Activated CD8-positive, alpha-beta memory T cell treated with anti-CD3 and anti-CD28 coated beads, Interleukin-2, amount 10 ng/mL, durations not matched to agents 7 days and 5 days (primary cell): ENCODE data around the gene KMT2A. TPM values are rescaled to one million over a fixed set of nuclear protein-coding genes. Genes with fewer than 3 reads are reported as not detected.
"Not testable (repeated sequence)": the region's sequence is repeated elsewhere in the genome, so short reads cannot be mapped to it uniquely, and the experiment has no call there.

Experiments used
- ATAC-seq: fragments of 150-1000 bp; cut with Tn5 transposase; one replicate; pipeline ENCODE4 v1.10.0; 2021; ENCODE audit warnings: moderate library complexity
- CTCF ChIA-PET: fragments of 350-600 bp; sonication (Branson Sonifier 250); formaldehyde crosslinking; loops from one replicate; lab custom pipeline; 2021; ENCODE audit warnings: antibody characterized with exemption; lab: Charles Lee
- DNase-seq: peaks from one replicate; pipeline ENCODE4 v3.0.0-alpha.2; 2020
- H3K27ac Mint-ChIP-seq: one replicate; pipeline ENCODE4 v1.8.0; 2021; ENCODE audit warnings: mild to moderate bottlenecking, mixed read lengths
- H3K27me3 Mint-ChIP-seq: one replicate; pipeline ENCODE4 v1.8.0; 2021; ENCODE audit warnings: mixed read lengths
- H3K36me3 Mint-ChIP-seq: one replicate; pipeline ENCODE4 v1.8.0; 2021; ENCODE audit warnings: mild to moderate bottlenecking, mixed read lengths
- H3K4me1 Mint-ChIP-seq: one replicate; pipeline ENCODE4 v1.8.0; 2021; ENCODE audit warnings: mixed read lengths
- H3K4me3 Mint-ChIP-seq: one replicate; pipeline ENCODE4 v1.8.0; 2021; ENCODE audit warnings: mild to moderate bottlenecking, moderate library complexity, mixed read lengths
- H3K9me3 Mint-ChIP-seq: one replicate; pipeline ENCODE4 v1.8.0; 2022; ENCODE audit warnings: low read depth, mixed read lengths
- total RNA-seq, 2 experiments: library from RNA; stranded (reverse); gene quantifications; one replicate each; pipeline ENCODE4 v1.2.3, GENCODE V29; 2021

KMT2A gene
- total RNA-seq: 100 to 1,000 TPM; 116 to 125 TPM

GRCh38 chr11:118435893-118436624 is at the start of gene KMT2A:
TSS of gene KMT2A (plus strand) at chr11:118436492. CDS start at chr11:118436513, 21 bp downstream.
- Mint-ChIP-seq H3K9me3 (no peaks in the 10 kb centered on the region), H3K4me3 (peak within 1 kb of the TSS; percentile 88), H3K36me3 (peaks cover 9% of the 10 kb centered on the region), H3K4me1 (peaks cover 38% of the 10 kb centered on the region), H3K27ac (peak within 1 kb of the TSS; percentile 94), H3K27me3 (peaks cover 4% of the 10 kb centered on the region)
- CTCF ChIA-PET: interaction anchor here (0.6 to 2.0 kb wide), 15 partner anchors 10 to 355 kb away, joined by 3 to 17 read pairs (median 4); partner anchors contain the start of genes CD3D and DDX6
- DNase-seq (peak; percentile 93), ATAC-seq (peak; percentile 54)

GRCh38 chr11:118396097-118396501 is 40.2 kb upstream of the KMT2A start:
- H3K9me3 Mint-ChIP-seq: no peaks in the 10 kb centered on the region
- CTCF ChIA-PET: interaction anchor here (0.9 to 3.6 kb wide), 4 partner anchors 39 to 94 kb away, joined by 3 to 14 read pairs (median 4); no protein-coding TSS in a partner anchor
- peak overlapping the region; percentile 99 for H3K27ac Mint-ChIP-seq
- H3K4me3 Mint-ChIP-seq: peak overlapping the region; percentile 70
- H3K36me3 Mint-ChIP-seq: peaks cover 45% of the 10 kb centered on the region
- H3K27me3 Mint-ChIP-seq: no peaks in the 10 kb centered on the region
- DNase-seq (peak; percentile 64), ATAC-seq (peak; percentile 32)
- peaks cover 66% of the 10 kb centered on the region for H3K4me1 Mint-ChIP-seq

GRCh38 chr11:118397448-118397847 is 38.8 kb upstream of the KMT2A start:
- DNase-seq (no peak), ATAC-seq (no peak)
- Mint-ChIP-seq H3K4me3 (no peak overlapping the region), H3K27me3 (no peaks in the 10 kb centered on the region), H3K36me3 (peaks cover 45% of the 10 kb centered on the region), H3K4me1 (peaks cover 67% of the 10 kb centered on the region), H3K27ac (peak overlapping the region; percentile 99), H3K9me3 (no peaks in the 10 kb centered on the region)
- CTCF ChIA-PET: interaction anchor here (0.7 to 3.6 kb wide), 8 partner anchors 9 to 102 kb away, joined by 3 to 14 read pairs (median 4); no protein-coding TSS in a partner anchor

GRCh38 chr11:118398791-118399559 is 37.3 kb upstream of the KMT2A start:
- no peaks in the 10 kb centered on the region for H3K27me3 Mint-ChIP-seq
- CTCF ChIA-PET: interaction anchor here (0.7 to 3.6 kb wide), 9 partner anchors 17 to 200 kb away, joined by 3 to 14 read pairs (median 3); partner anchors contain the start of genes KMT2A and UBE4A
- peak overlapping the region; percentile 99 for H3K27ac Mint-ChIP-seq
- DNase-seq (peak; percentile 82), ATAC-seq (peak; percentile 79)
- H3K36me3 Mint-ChIP-seq: peaks cover 35% of the 10 kb centered on the region
- peaks cover 71% of the 10 kb centered on the region for H3K4me1 Mint-ChIP-seq
- no peaks in the 10 kb centered on the region for H3K9me3 Mint-ChIP-seq
- peak overlapping the region; percentile 93 for H3K4me3 Mint-ChIP-seq

DNA sequence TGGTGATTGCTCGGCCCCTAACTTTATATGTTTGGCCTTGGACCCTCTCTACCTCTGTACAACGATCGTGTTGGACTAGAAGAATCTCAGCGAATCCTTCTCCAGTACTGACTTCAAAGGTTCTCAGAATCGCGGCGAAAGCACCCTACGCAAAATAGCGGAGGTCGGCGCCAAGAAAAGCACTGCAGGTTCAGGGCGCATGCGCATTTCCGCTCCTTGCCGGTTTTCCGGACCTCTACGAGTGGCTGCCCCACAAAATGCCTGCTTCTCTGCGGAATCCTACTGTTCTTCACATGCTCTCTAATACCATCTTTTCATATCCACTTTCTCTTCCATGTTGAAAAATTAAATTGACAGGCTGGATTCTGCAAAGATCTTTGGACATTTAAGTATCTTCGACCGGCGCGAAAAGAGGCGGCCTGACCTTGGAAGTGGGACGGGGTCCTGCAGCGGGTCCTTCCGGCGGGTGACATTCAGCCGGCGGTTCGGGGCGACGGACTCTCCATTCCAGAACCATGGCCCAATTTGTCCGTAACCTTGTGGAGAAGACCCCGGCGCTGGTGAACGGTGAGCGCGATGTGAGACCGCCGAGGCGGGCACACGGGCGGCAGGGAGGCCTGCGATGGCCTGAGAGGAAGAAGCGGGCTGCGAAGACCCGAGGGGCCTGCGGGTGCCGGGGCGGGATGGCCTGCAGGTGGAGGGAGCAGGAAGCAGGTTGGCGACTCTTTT is 35.0 kb upstream of the KMT2A start, which contains the start of gene ATP5MG:
Gene ATP5MG, plus strand, starts transcription at position 456 of the 729 bp plus-strand sequence. Its CDS starts 60 bp downstream, at position 516.
- Mint-ChIP-seq H3K4me1 (peaks cover 78% of the 10 kb centered on the region), H3K9me3 (no peaks in the 10 kb centered on the region), H3K27ac (peak within 1 kb of the TSS; percentile 99), H3K4me3 (peak within 1 kb of the TSS; percentile 93), H3K27me3 (no peaks in the 10 kb centered on the region), H3K36me3 (peaks cover 35% of the 10 kb centered on the region)
- DNase-seq (peak; percentile 96), ATAC-seq (peak; percentile 59)
- CTCF ChIA-PET: interaction anchor here (0.8 to 2.2 kb wide), 9 partner anchors 11 to 171 kb away, joined by 3 to 8 read pairs (median 3); partner anchors contain the start of genes ARCN1 and UBE4A

GRCh38 chr11:118401880-118402590 is 34.3 kb upstream of the KMT2A start:
- H3K4me3 Mint-ChIP-seq: peak overlapping the region; percentile 93
- H3K9me3 Mint-ChIP-seq: no peaks in the 10 kb centered on the region
- peaks cover 79% of the 10 kb centered on the region for H3K4me1 Mint-ChIP-seq
- no peak for ATAC-seq
- H3K36me3 Mint-ChIP-seq: peaks cover 35% of the 10 kb centered on the region
- no peaks in the 10 kb centered on the region for H3K27me3 Mint-ChIP-seq
- H3K27ac Mint-ChIP-seq: peak overlapping the region; percentile 99
- DNase-seq: no peak
- CTCF ChIA-PET: interaction anchor here (0.7 to 2.2 kb wide), 15 partner anchors 10 to 203 kb away, joined by 3 to 10 read pairs (median 3); partner anchors contain the start of genes ARCN1, KMT2A and UBE4A

DNA sequence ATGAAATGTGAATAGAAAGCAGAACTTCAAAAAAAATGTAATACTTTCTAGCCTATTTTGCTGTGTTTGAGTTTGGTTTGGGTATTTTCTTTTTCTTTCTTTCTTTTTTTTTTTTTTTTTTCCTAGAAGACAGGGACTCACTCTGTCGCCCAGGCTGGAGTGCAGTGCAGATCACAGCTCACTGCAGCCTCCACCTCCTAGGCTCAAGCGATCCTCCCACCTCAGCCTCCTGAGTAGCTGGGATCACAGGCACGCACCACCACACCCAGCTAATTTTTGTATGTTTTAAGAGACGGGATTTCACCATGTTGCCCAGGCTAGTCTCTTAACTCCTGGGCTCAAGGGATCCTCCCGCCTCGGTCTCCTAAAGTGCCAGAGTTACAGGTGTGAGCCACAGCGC is 33.7 kb upstream of the KMT2A start:
- H3K9me3 Mint-ChIP-seq, H3K27me3 Mint-ChIP-seq, DNase-seq, ATAC-seq: not testable (repeated sequence)
- H3K4me1 Mint-ChIP-seq: peaks cover 74% of the 10 kb centered on the region
- H3K4me3 Mint-ChIP-seq: peak overlapping the region; percentile 93
- peaks cover 35% of the 10 kb centered on the region for H3K36me3 Mint-ChIP-seq
- CTCF ChIA-PET: interaction anchor here (0.7 to 2.2 kb wide), 15 partner anchors 14 to 204 kb away, joined by 3 to 10 read pairs (median 3); partner anchors contain the start of genes ARCN1, KMT2A and UBE4A
- peak overlapping the region; percentile 99 for H3K27ac Mint-ChIP-seq

GRCh38 chr11:118406599-118407166 is 29.6 kb upstream of the KMT2A start:
- Mint-ChIP-seq H3K27me3 (no peaks in the 10 kb centered on the region), H3K4me1 (peaks cover 54% of the 10 kb centered on the region), H3K9me3 (no peaks in the 10 kb centered on the region), H3K36me3 (peaks cover 48% of the 10 kb centered on the region), H3K27ac (no peak overlapping the region), H3K4me3 (no peak overlapping the region)
- DNase-seq (no peak), ATAC-seq (no peak)
- CTCF ChIA-PET: interaction anchor here (1.1 to 2.1 kb wide), 3 partner anchors 9 to 27 kb away, joined by 3 to 8 read pairs (median 3); no protein-coding TSS in a partner anchor

GRCh38 chr11:118410055-118410745 is 26.1 kb upstream of the KMT2A start:
- Mint-ChIP-seq H3K9me3 (no peaks in the 10 kb centered on the region), H3K4me1 (peaks cover 29% of the 10 kb centered on the region), H3K4me3 (no peak overlapping the region), H3K27ac (no peak overlapping the region), H3K27me3 (no peaks in the 10 kb centered on the region), H3K36me3 (peaks cover 40% of the 10 kb centered on the region)
- CTCF ChIA-PET: interaction anchor here (2.1 kb wide), 1 partner anchor 78 kb away, joined by 5 read pairs; no protein-coding TSS in a partner anchor
- ATAC-seq (no peak), DNase-seq (no peak)

DNA sequence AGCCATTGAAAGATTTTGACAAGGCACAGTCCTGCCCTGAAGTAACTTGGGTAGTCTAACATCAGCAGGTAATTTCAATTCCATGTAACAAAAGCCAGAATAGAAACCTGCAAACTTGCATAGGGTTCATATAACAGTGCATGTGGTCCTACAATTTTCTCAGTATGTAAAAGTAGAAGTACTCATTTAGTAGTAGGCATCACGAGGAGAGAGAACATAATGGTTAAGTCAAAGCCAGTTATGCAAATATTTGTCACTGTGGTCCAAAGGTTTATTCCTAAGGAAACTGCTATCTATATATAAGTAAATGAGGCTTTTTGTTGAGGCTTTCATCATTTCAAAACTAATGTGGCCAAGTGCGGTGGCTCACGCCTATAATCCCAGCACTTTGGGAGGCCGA is 24.8 kb upstream of the KMT2A start:
- ATAC-seq: no peak
- no peak overlapping the region for H3K4me3 Mint-ChIP-seq

DNA sequence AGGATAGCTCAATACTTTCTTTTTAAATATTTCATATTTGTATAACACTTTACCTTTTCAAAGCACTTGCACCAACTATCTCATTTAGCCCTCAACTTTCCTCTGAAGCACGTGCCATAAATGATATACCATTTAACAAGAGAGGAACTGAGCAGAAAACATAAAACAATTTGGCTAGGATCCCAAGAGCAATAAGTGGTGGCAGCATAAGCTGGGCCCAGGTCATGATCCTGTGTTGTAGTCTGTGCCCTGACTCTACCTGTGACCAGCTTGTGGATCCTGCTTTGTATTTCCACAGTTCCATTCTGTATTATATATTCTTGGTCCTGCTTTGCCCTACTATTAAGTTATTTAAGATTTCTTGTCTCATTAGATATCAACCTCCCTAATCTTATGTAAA is 23.4 kb upstream of the KMT2A start:
- CTCF ChIA-PET: no interaction called here
- no peaks in the 10 kb centered on the region for H3K27me3 Mint-ChIP-seq
- no peaks in the 10 kb centered on the region for H3K9me3 Mint-ChIP-seq

More for the DNA sequence above, 24.8 kb upstream of the KMT2A start:
- no peak for DNase-seq
- peak overlapping the region; percentile 13 for H3K27ac Mint-ChIP-seq
- CTCF ChIA-PET: interaction anchor here (0.6 kb wide), 1 partner anchor 10 kb away, joined by 3 read pairs; no protein-coding TSS in a partner anchor
- peaks cover 17% of the 10 kb centered on the region for H3K4me1 Mint-ChIP-seq
- peaks cover 33% of the 10 kb centered on the region for H3K36me3 Mint-ChIP-seq
- H3K27me3 Mint-ChIP-seq: no peaks in the 10 kb centered on the region
- H3K9me3 Mint-ChIP-seq: no peaks in the 10 kb centered on the region

More for the DNA sequence above, 23.4 kb upstream of the KMT2A start:
- ATAC-seq: no peak
- Mint-ChIP-seq H3K27ac (no peak overlapping the region), H3K4me1 (peaks cover 12% of the 10 kb centered on the region), H3K4me3 (no peak overlapping the region), H3K36me3 (peaks cover 26% of the 10 kb centered on the region)
- no peak for DNase-seq
